Large intestine (tissue), 3 donors: ENCODE measurements around the gene PSG6. TPM values are rescaled to one million over a fixed set of nuclear protein-coding genes. Genes with fewer than 3 reads are reported as not detected.
"Not testable (repeated sequence)": the region's sequence is repeated elsewhere in the genome, so short reads cannot be mapped to it uniquely, and the experiment has no call there.

Source experiments
- DNase-seq, 2 donors: peaks; one replicate each; pipeline versions ENCODE4 v3.0.0 to v3.0.0-alpha.2; 2013
- H3K27ac ChIP-seq: one replicate; pipeline ENCODE4 v1.5.1; 2013; ENCODE audit warnings: low read length
- H3K27me3 ChIP-seq: 2 replicates; pipeline ENCODE4 v1.6.1; 2013; ENCODE audit warnings: low read length; ENCODE audit not compliant: control insufficient read depth, insufficient read depth
- H3K36me3 ChIP-seq: 2 replicates; pipeline ENCODE4 v1.6.1; 2013; ENCODE audit warnings: low read length; ENCODE audit not compliant: control insufficient read depth, insufficient read depth
- H3K4me1 ChIP-seq: one replicate; pipeline ENCODE4 v1.6.1; 2013; ENCODE audit warnings: low read length; ENCODE audit not compliant: control insufficient read depth, insufficient read depth
- H3K4me3 ChIP-seq: one replicate; pipeline ENCODE4 v1.5.1; 2013; ENCODE audit warnings: low read length
- H3K9me3 ChIP-seq: one replicate; pipeline ENCODE4 v1.6.1; 2013; ENCODE audit warnings: mild to moderate bottlenecking, low read depth, low read length, moderate library complexity; ENCODE audit not compliant: control insufficient read depth
- WGBS: methylation state at CpG from one replicate; pipeline ENCODE4 v1.1.5; 2013; ENCODE audit warnings: low lambda C conversion rate; ENCODE audit not compliant: insufficient coverage; 5-methylcytosine and 5-hydroxymethylcytosine counted together
- polyA plus RNA-seq: library from polyadenylated mRNA; unstranded; fragments of 120-200 nt; gene quantifications from one replicate; pipeline ENCODE4 v1.2.1, GENCODE V29; 2013

PSG6 gene
- polyA plus RNA-seq, 1 donor = not detected

- no CpG with 5 or more reads among the region's 8 CpGs for WGBS
- H3K9me3 ChIP-seq, H3K27me3 ChIP-seq, H3K4me3 ChIP-seq, H3K27ac ChIP-seq, DNase-seq, H3K36me3 ChIP-seq, H3K4me1 ChIP-seq: not testable (repeated sequence)
These were observed 36.4 kb downstream of the PSG6 start for GRCh38 chr19:42881279-42881678.

GRCh38 chr19:42880621-42881020 is 37.1 kb downstream of the PSG6 start:
- H3K4me1 ChIP-seq, H3K27ac ChIP-seq, H3K27me3 ChIP-seq, H3K36me3 ChIP-seq, DNase-seq, H3K4me3 ChIP-seq, H3K9me3 ChIP-seq: not testable (repeated sequence)
- no CpG with 5 or more reads among the region's 9 CpGs for WGBS

GRCh38 chr19:42879613-42880012 is 38.1 kb downstream of the PSG6 start, which contains the start of gene PSG1:
Gene PSG1, minus strand, starts transcription at chr19:42879713. Its CDS starts 132 bp downstream, at chr19:42879581.
- WGBS = 60% methylated on average over 1 of the region's 2 CpGs
- Histone ChIP-seq H3K4me3 (no peak within 1 kb of the TSS), H3K4me1 (no peaks in the 10 kb centered on the region), H3K27ac (no peak within 1 kb of the TSS), H3K9me3 (no peaks in the 10 kb centered on the region), H3K36me3 (no peaks in the 10 kb centered on the region), H3K27me3 (no peaks in the 10 kb centered on the region)
- no peak for DNase-seq

GRCh38 chr19:42876596-42876995 is 41.1 kb downstream of the PSG6 start:
- not testable (repeated sequence) for H3K27ac ChIP-seq, H3K9me3 ChIP-seq, DNase-seq, H3K27me3 ChIP-seq, H3K36me3 ChIP-seq, H3K4me1 ChIP-seq, H3K4me3 ChIP-seq

GRCh38 chr19:42875881-42876280 is 41.8 kb downstream of the PSG6 start:
- not testable (repeated sequence) for DNase-seq

GRCh38 chr19:42874901-42875813 is 42.5 kb downstream of the PSG6 start:
- H3K27ac ChIP-seq, H3K4me3 ChIP-seq, H3K36me3 ChIP-seq, H3K4me1 ChIP-seq, H3K9me3 ChIP-seq, DNase-seq, H3K27me3 ChIP-seq: not testable (repeated sequence)
- no CpG with 5 or more reads among the region's 4 CpGs for WGBS

More at GRCh38 chr19:42875881-42876280, 41.8 kb downstream of the PSG6 start:
- not testable (repeated sequence) for H3K9me3 ChIP-seq, H3K4me3 ChIP-seq, H3K36me3 ChIP-seq, H3K4me1 ChIP-seq, H3K27me3 ChIP-seq, H3K27ac ChIP-seq
- no CpG with 5 or more reads among the region's 1 CpG for WGBS

- DNase-seq, H3K9me3 ChIP-seq, H3K36me3 ChIP-seq, H3K27me3 ChIP-seq, H3K4me1 ChIP-seq, H3K27ac ChIP-seq, H3K4me3 ChIP-seq: not testable (repeated sequence)
- whole genome bisulfite sequencing = no CpG with 5 or more reads among the region's 3 CpGs
These were observed 43.6 kb downstream of the PSG6 start for GRCh38 chr19:42874136-42874535.

GRCh38 chr19:42872608-42873007 is 45.1 kb downstream of the PSG6 start:
- no peak for DNase-seq
- no peaks in the 10 kb centered on the region for H3K36me3 ChIP-seq
- no peak overlapping the region for H3K27ac ChIP-seq
- H3K4me3 ChIP-seq = no peak overlapping the region
- no CpG with 5 or more reads among the region's 3 CpGs for WGBS
- H3K9me3 ChIP-seq = no peaks in the 10 kb centered on the region
- no peaks in the 10 kb centered on the region for H3K27me3 ChIP-seq
- H3K4me1 ChIP-seq = no peaks in the 10 kb centered on the region

- no peak for DNase-seq
- Histone ChIP-seq H3K27me3 (no peaks in the 10 kb centered on the region), H3K4me1 (no peaks in the 10 kb centered on the region), H3K4me3 (no peak overlapping the region), H3K9me3 (no peaks in the 10 kb centered on the region), H3K36me3 (no peaks in the 10 kb centered on the region), H3K27ac (no peak overlapping the region)
- WGBS = no CpG with 5 or more reads among the region's 5 CpGs
These were observed 60.2 kb downstream of the PSG6 start for GRCh38 chr19:42857544-42857867.

- H3K4me1 ChIP-seq, H3K4me3 ChIP-seq, DNase-seq, H3K9me3 ChIP-seq, H3K27ac ChIP-seq, H3K27me3 ChIP-seq, H3K36me3 ChIP-seq: not testable (repeated sequence)
- no CpG with 5 or more reads among the region's 19 CpGs for WGBS
These were observed 60.7 kb downstream of the PSG6 start for GRCh38 chr19:42856866-42857543.
